Activated naive CD4-positive, alpha-beta T cell treated with anti-CD3 and anti-CD28 coated beads, Interleukin-2, amount 50 U/mL, for 24 hours (primary cell): Measurements from ENCODE around the gene THPO.
A peak's percentile ranks its signal among the peaks of the same experiment; 100 is the strongest.

Experiments used
- H3K27ac Mint-ChIP-seq: one replicate; pipeline ENCODE4 v1.8.0; 2021; ENCODE audit warnings: mild to moderate bottlenecking, mixed read lengths
- H3K27me3 Mint-ChIP-seq: one replicate; pipeline ENCODE4 v1.8.0; 2021; ENCODE audit warnings: mixed read lengths
- H3K36me3 Mint-ChIP-seq: one replicate; pipeline ENCODE4 v1.8.0; 2021; ENCODE audit warnings: mixed read lengths
- H3K4me1 Mint-ChIP-seq: one replicate; pipeline ENCODE4 v1.8.0; 2021; ENCODE audit warnings: mixed read lengths
- H3K4me3 Mint-ChIP-seq: one replicate; pipeline ENCODE4 v1.8.0; 2021; ENCODE audit warnings: mild to moderate bottlenecking, mixed read lengths
- H3K9me3 Mint-ChIP-seq: one replicate; pipeline ENCODE4 v1.8.0; 2021; ENCODE audit warnings: mixed read lengths

THPO gene

GRCh38 chr3:184377374-184377773 lies 633 bp downstream of the THPO start:
- H3K36me3 Mint-ChIP-seq: no peaks in the 10 kb centered on the region
- H3K27me3 Mint-ChIP-seq: peaks cover 20% of the 10 kb centered on the region
- H3K4me1 Mint-ChIP-seq: peaks cover 9% of the 10 kb centered on the region
- peak overlapping the region; percentile 4 for H3K27ac Mint-ChIP-seq
- no peaks in the 10 kb centered on the region for H3K9me3 Mint-ChIP-seq
- no peak overlapping the region for H3K4me3 Mint-ChIP-seq

GRCh38 chr3:184375747-184376461 lies 2.1 kb downstream of the THPO start:
- H3K4me3 Mint-ChIP-seq: no peak overlapping the region
- peaks cover 18% of the 10 kb centered on the region for H3K27me3 Mint-ChIP-seq
- H3K9me3 Mint-ChIP-seq: no peaks in the 10 kb centered on the region
- no peaks in the 10 kb centered on the region for H3K36me3 Mint-ChIP-seq
- H3K27ac Mint-ChIP-seq: no peak overlapping the region
- H3K4me1 Mint-ChIP-seq: peaks cover 17% of the 10 kb centered on the region

GRCh38 chr3:184373422-184373821 lies 4.6 kb downstream of the THPO start:
- Mint-ChIP-seq H3K9me3 (no peaks in the 10 kb centered on the region), H3K4me1 (peaks cover 10% of the 10 kb centered on the region), H3K27me3 (peaks cover 7% of the 10 kb centered on the region), H3K36me3 (peaks cover 6% of the 10 kb centered on the region), H3K27ac (no peak overlapping the region), H3K4me3 (no peak overlapping the region)

GRCh38 chr3:184372911-184373310 lies 5.1 kb downstream of the THPO start:
- no peaks in the 10 kb centered on the region for H3K9me3 Mint-ChIP-seq
- no peak overlapping the region for H3K4me3 Mint-ChIP-seq
- H3K4me1 Mint-ChIP-seq: peaks cover 10% of the 10 kb centered on the region
- H3K27me3 Mint-ChIP-seq: peaks cover 6% of the 10 kb centered on the region
- H3K27ac Mint-ChIP-seq: no peak overlapping the region
- H3K36me3 Mint-ChIP-seq: peaks cover 8% of the 10 kb centered on the region

GRCh38 chr3:184372296-184372821 lies 5.6 kb downstream of the THPO start:
- H3K4me3 Mint-ChIP-seq: no peak overlapping the region
- peaks cover 4% of the 10 kb centered on the region for H3K27me3 Mint-ChIP-seq
- peaks cover 11% of the 10 kb centered on the region for H3K36me3 Mint-ChIP-seq
- peaks cover 10% of the 10 kb centered on the region for H3K4me1 Mint-ChIP-seq
- H3K27ac Mint-ChIP-seq: no peak overlapping the region
- H3K9me3 Mint-ChIP-seq: no peaks in the 10 kb centered on the region

GRCh38 chr3:184371570-184372018 lies 6.4 kb downstream of the THPO start:
- Mint-ChIP-seq H3K27me3 (peaks cover under 1% of the 10 kb centered on the region), H3K36me3 (peaks cover 11% of the 10 kb centered on the region), H3K4me1 (peaks cover 17% of the 10 kb centered on the region), H3K9me3 (no peaks in the 10 kb centered on the region), H3K4me3 (peak overlapping the region; percentile 49), H3K27ac (no peak overlapping the region)

- peaks cover 16% of the 10 kb centered on the region for H3K36me3 Mint-ChIP-seq
These were observed 9.3 kb downstream of the THPO start for GRCh38 chr3:184368586-184369183.

GRCh38 chr3:184368116-184368515 lies 9.9 kb downstream of the THPO start:
- Mint-ChIP-seq H3K36me3 (peaks cover 18% of the 10 kb centered on the region), H3K27me3 (no peaks in the 10 kb centered on the region), H3K4me3 (no peak overlapping the region), H3K9me3 (no peaks in the 10 kb centered on the region), H3K4me1 (peaks cover 35% of the 10 kb centered on the region), H3K27ac (peak overlapping the region; percentile 17)

More at GRCh38 chr3:184368586-184369183, 9.3 kb downstream of the THPO start:
- Mint-ChIP-seq H3K4me3 (no peak overlapping the region), H3K27me3 (no peaks in the 10 kb centered on the region), H3K4me1 (peaks cover 35% of the 10 kb centered on the region), H3K27ac (no peak overlapping the region), H3K9me3 (no peaks in the 10 kb centered on the region)

- H3K4me3 Mint-ChIP-seq: no peak overlapping the region
- H3K36me3 Mint-ChIP-seq: peaks cover 18% of the 10 kb centered on the region
These were observed 11.3 kb downstream of the THPO start for GRCh38 chr3:184366619-184367289.

GRCh38 chr3:184362668-184363546 lies 15.1 kb downstream of the THPO start:
- Mint-ChIP-seq H3K4me3 (peak overlapping the region; percentile 98), H3K4me1 (peaks cover 34% of the 10 kb centered on the region), H3K27ac (peak overlapping the region; percentile 97), H3K27me3 (no peaks in the 10 kb centered on the region), H3K36me3 (peaks cover 9% of the 10 kb centered on the region), H3K9me3 (no peaks in the 10 kb centered on the region)

More at GRCh38 chr3:184366619-184367289, 11.3 kb downstream of the THPO start:
- no peaks in the 10 kb centered on the region for H3K9me3 Mint-ChIP-seq
- no peak overlapping the region for H3K27ac Mint-ChIP-seq
- H3K4me1 Mint-ChIP-seq: peaks cover 28% of the 10 kb centered on the region
- H3K27me3 Mint-ChIP-seq: no peaks in the 10 kb centered on the region

- no peaks in the 10 kb centered on the region for H3K9me3 Mint-ChIP-seq
- H3K27ac Mint-ChIP-seq: peak overlapping the region; percentile 75
- H3K4me1 Mint-ChIP-seq: peaks cover 32% of the 10 kb centered on the region
- H3K27me3 Mint-ChIP-seq: no peaks in the 10 kb centered on the region
- H3K4me3 Mint-ChIP-seq: peak overlapping the region; percentile 98
- H3K36me3 Mint-ChIP-seq: peaks cover 7% of the 10 kb centered on the region
These were observed 15.9 kb downstream of the THPO start for GRCh38 chr3:184361932-184362667.

- peak within 1 kb of the TSS; percentile 98 for H3K4me3 Mint-ChIP-seq
- H3K27me3 Mint-ChIP-seq: no peaks in the 10 kb centered on the region
- H3K36me3 Mint-ChIP-seq: peaks cover 7% of the 10 kb centered on the region
- H3K9me3 Mint-ChIP-seq: no peaks in the 10 kb centered on the region
- peaks cover 26% of the 10 kb centered on the region for H3K4me1 Mint-ChIP-seq
- peak within 1 kb of the TSS; percentile 75 for H3K27ac Mint-ChIP-seq
These were observed 16.5 kb downstream of the THPO start, which contains the start of the genes CLCN2 and POLR2H for GRCh38 chr3:184361532-184361931. Gene CLCN2, minus strand, starts transcription at chr3:184361605. Its CDS starts 126 bp downstream, at chr3:184361479. Gene POLR2H, plus strand, starts transcription at chr3:184361710. Its CDS starts 1,783 bp downstream, at chr3:184363493.

- H3K27me3 Mint-ChIP-seq: no peaks in the 10 kb centered on the region
These were observed 17.0 kb downstream of the THPO start for GRCh38 chr3:184360929-184361531.

More at GRCh38 chr3:184360929-184361531, 17.0 kb downstream of the THPO start:
- Mint-ChIP-seq H3K4me3 (peak overlapping the region; percentile 89), H3K36me3 (peaks cover 7% of the 10 kb centered on the region), H3K9me3 (no peaks in the 10 kb centered on the region), H3K27ac (peak overlapping the region; percentile 55), H3K4me1 (peaks cover 23% of the 10 kb centered on the region)
